NCI-H510A treated with DMSO at 0.1 percent for 48 hours (cell line): ENCODE results near the gene RNF128.

Experiments used
- DNase-seq: peaks from one replicate; lab custom pipeline; 2025; lab: John Stamatoyannopoulos, UW

The RNF128 gene

GRCh38 chrX:106726485-106727437, at the start of gene RNF128:
TSS of gene RNF128 (plus strand) at chrX:106726701. CDS start at chrX:106726914, 213 bp downstream.
- peak; percentile 69 for DNase-seq

- no peak for DNase-seq
Observed at GRCh38 chrX:106680716-106681115, 45.8 kb upstream of the RNF128 start.

- DNase-seq: no peak
Observed at GRCh38 chrX:106684207-106684606, 42.3 kb upstream of the RNF128 start.

- DNase-seq: no peak
Observed at GRCh38 chrX:106692425-106693065, 34.0 kb upstream of the RNF128 start.

- DNase-seq: no peak
Observed at GRCh38 chrX:106696502-106696901, 30.0 kb upstream of the RNF128 start.

GRCh38 chrX:106698693-106699092, 27.8 kb upstream of the RNF128 start:
- DNase-seq: no peak

- DNase-seq: no peak
Observed at GRCh38 chrX:106702636-106703035, 23.9 kb upstream of the RNF128 start.

- no peak for DNase-seq
Observed at GRCh38 chrX:106706466-106706865, 20.0 kb upstream of the RNF128 start.

- DNase-seq: no peak
Observed at GRCh38 chrX:106707771-106708454, 18.6 kb upstream of the RNF128 start.

GRCh38 chrX:106710771-106711170, 15.7 kb upstream of the RNF128 start:
- no peak for DNase-seq

- no peak for DNase-seq
Observed at GRCh38 chrX:106711375-106711774, 15.1 kb upstream of the RNF128 start.

- DNase-seq: no peak
Observed at GRCh38 chrX:106716004-106716403, 10.5 kb upstream of the RNF128 start.

GRCh38 chrX:106716463-106716862, 10.0 kb upstream of the RNF128 start:
- DNase-seq: no peak

GRCh38 chrX:106718709-106719108, 7.8 kb upstream of the RNF128 start:
- no peak for DNase-seq

- DNase-seq: peak; percentile 25
Observed at GRCh38 chrX:106725931-106726330, 570 bp upstream of the RNF128 start.

GRCh38 chrX:106728337-106728736, 1.8 kb downstream of the RNF128 start:
- DNase-seq: no peak

GRCh38 chrX:106730401-106730800, 3.9 kb downstream of the RNF128 start:
- DNase-seq: peak; percentile 19

GRCh38 chrX:106731590-106731989, 5.1 kb downstream of the RNF128 start:
- DNase-seq: no peak

GRCh38 chrX:106734827-106735226, 8.3 kb downstream of the RNF128 start:
- DNase-seq: no peak

- no peak for DNase-seq
Observed at GRCh38 chrX:106740193-106740780, 13.8 kb downstream of the RNF128 start.

GRCh38 chrX:106742193-106742592, 15.7 kb downstream of the RNF128 start:
- no peak for DNase-seq

GRCh38 chrX:106742805-106743204, 16.3 kb downstream of the RNF128 start:
- DNase-seq: no peak
